Lower lobe of right lung (tissue), 2 donors: ENCODE measurements around the gene NR2F1-AS1. TPM values are rescaled to one million over a fixed set of nuclear protein-coding genes. Genes with fewer than 3 reads are reported as not detected.

Experiments
- ATAC-seq, 2 donors: fragments of 200-7000 bp; cut with Tn5 transposase; one replicate each; pipeline ENCODE4 v1.9.1; 2020 to 2022; ENCODE audit warnings: mild to moderate bottlenecking in 2 of 2, moderate library complexity in 2 of 2
- DNase-seq: peaks from one replicate; pipeline ENCODE4 v3.0.0-alpha.2; 2020
- H3K27ac ChIP-seq: fragments of 200-600 bp; one replicate; pipeline ENCODE4 v1.8.0; 2022
- H3K27me3 ChIP-seq: fragments of 200-600 bp; one replicate; pipeline ENCODE4 v1.8.0; 2022; ENCODE audit warnings: low read depth
- H3K36me3 ChIP-seq: fragments of 200-600 bp; one replicate; pipeline ENCODE4 v1.8.0; 2022; ENCODE audit warnings: mild to moderate bottlenecking
- H3K4me1 ChIP-seq: fragments of 200-600 bp; one replicate; pipeline ENCODE4 v1.8.0; 2022
- H3K4me3 ChIP-seq: fragments of 200-600 bp; one replicate; pipeline ENCODE4 v1.8.0; 2022; ENCODE audit warnings: mild to moderate bottlenecking
- H3K9me3 ChIP-seq: fragments of 200-600 bp; one replicate; pipeline ENCODE4 v1.8.0; 2022
- CTCF ChIP-seq: fragments of 200-600 bp; IDR thresholded peaks from one replicate; pipeline ENCODE4 v1.8.0; 2022; ENCODE audit warnings: antibody characterized with exemption, mild to moderate bottlenecking
- intact Hi-C: fragments of 100-400 bp; cut with DNase I; formaldehyde crosslinking; loops from one replicate; pipeline ENCODE4 v1.11.0; 2022
- total RNA-seq: library from RNA; stranded (reverse); fragmentation: NEBNext Ultra II Directional; extraction: Animal tissue kit (Norgen Biotek cat#: 25700); gene quantifications from one replicate; pipeline ENCODE4 v1.2.1, GENCODE V29; 2021
- donor health status: DM: no; HTN: yes; CAD: no; lungs with severe emphysema.

The NR2F1-AS1 gene
- total RNA-seq, 1 donor from 2014 or later, result 11.1 TPM

- Histone ChIP-seq H3K4me1 (peaks cover 15% of the 10 kb centered on the region), H3K27me3 (peaks cover 79% of the 10 kb centered on the region), H3K36me3 (no peaks in the 10 kb centered on the region), H3K9me3 (no peaks in the 10 kb centered on the region), H3K27ac (no peak overlapping the region), H3K4me3 (no peak overlapping the region)
- DNase-seq (no peak), ATAC-seq (no peak)
- no peak for TF ChIP-seq CTCF
- intact Hi-C loops, result no loop called here
These were observed 29.7 kb upstream of the NR2F1-AS1 start for GRCh38 chr5:93610581-93611272.

GRCh38 chr5:93609762-93610161 is 28.7 kb upstream of the NR2F1-AS1 start:
- no peak for TF ChIP-seq CTCF
- Histone ChIP-seq H3K27me3 (peaks cover 89% of the 10 kb centered on the region), H3K27ac (no peak overlapping the region), H3K9me3 (no peaks in the 10 kb centered on the region), H3K4me1 (peaks cover 15% of the 10 kb centered on the region), H3K4me3 (no peak overlapping the region), H3K36me3 (no peaks in the 10 kb centered on the region)
- intact Hi-C loops, result loop anchor here (10.0 kb wide), 1 partner anchor 195 kb away; no protein-coding TSS in a partner anchor
- no peak for DNase-seq
- ATAC-seq, result no peak

GRCh38 chr5:93608855-93609254 is 27.8 kb upstream of the NR2F1-AS1 start:
- Histone ChIP-seq H3K36me3 (no peaks in the 10 kb centered on the region), H3K27me3 (peaks cover 89% of the 10 kb centered on the region)

GRCh38 chr5:93607367-93608258 is 26.6 kb upstream of the NR2F1-AS1 start:
- H3K27me3 ChIP-seq, result peaks cover 89% of the 10 kb centered on the region
- DNase-seq, result no peak
- no peak overlapping the region for H3K27ac ChIP-seq
- ATAC-seq, result peak; percentile 55 to 79
- H3K9me3 ChIP-seq, result no peaks in the 10 kb centered on the region
- no peak overlapping the region for H3K4me3 ChIP-seq
- intact Hi-C loops, result loop anchor here (10.0 kb wide), 1 partner anchor 197 kb away; no protein-coding TSS in a partner anchor
- H3K4me1 ChIP-seq, result peaks cover 11% of the 10 kb centered on the region
- peak; percentile 51 for TF ChIP-seq CTCF
- no peaks in the 10 kb centered on the region for H3K36me3 ChIP-seq

More at GRCh38 chr5:93608855-93609254, 27.8 kb upstream of the NR2F1-AS1 start:
- DNase-seq (no peak), ATAC-seq (no peak)
- Histone ChIP-seq H3K27ac (no peak overlapping the region), H3K4me1 (peaks cover 15% of the 10 kb centered on the region), H3K9me3 (no peaks in the 10 kb centered on the region), H3K4me3 (no peak overlapping the region)
- intact Hi-C loops, result loop anchor here (10.0 kb wide), 1 partner anchor 196 kb away; no protein-coding TSS in a partner anchor
- TF ChIP-seq CTCF, result no peak

GRCh38 chr5:93606382-93606752 is 25.3 kb upstream of the NR2F1-AS1 start:
- Histone ChIP-seq H3K9me3 (no peaks in the 10 kb centered on the region), H3K27ac (no peak overlapping the region), H3K4me1 (peaks cover 10% of the 10 kb centered on the region), H3K27me3 (peaks cover 90% of the 10 kb centered on the region), H3K4me3 (no peak overlapping the region), H3K36me3 (no peaks in the 10 kb centered on the region)
- TF ChIP-seq CTCF, result no peak
- DNase-seq (no peak), ATAC-seq (no peak)
- intact Hi-C loops, result loop anchor here (10.0 kb wide), 1 partner anchor 198 kb away; no protein-coding TSS in a partner anchor
